K562 (cell line): ENCODE results near the gene CTBS. TPM values are rescaled to one million over a fixed set of nuclear protein-coding genes. Genes with fewer than 3 reads are reported as not detected.
A peak's percentile ranks its signal among the peaks of the same experiment; 100 is the strongest.

Source experiments
- CUX1 ChIP-seq: fragments of 200-800 bp; sonication (Bioruptor generic); IDR thresholded peaks from 2 replicates; pipeline ENCODE4 v1.6.1; 2016; ENCODE audit warnings: missing genetic modification characterization, missing compliant biosample characterization
- ELF1 ChIP-seq: fragments of 200-800 bp; sonication (Bioruptor generic); IDR thresholded peaks from 2 replicates; pipeline ENCODE4 v1.6.1; 2016; ENCODE audit warnings: missing genetic modification characterization, missing compliant biosample characterization
- HINFP ChIP-seq: fragments of 450-650 bp; conservative IDR thresholded peaks from 2 replicates; pipeline ENCODE4 v1.6.1; 2016; ENCODE audit warnings: missing genetic modification characterization, low read depth, mild to moderate bottlenecking, control low read depth, missing compliant biosample characterization
- NFIC ChIP-seq: fragments of 450-650 bp; IDR thresholded peaks from 2 replicates; pipeline ENCODE4 v1.6.1; 2017; ENCODE audit warnings: mild to moderate bottlenecking, inconsistent platforms
- REST ChIP-seq, 2 experiments: fragments of 450-650 bp; formaldehyde crosslinking in 1 of 2; IDR thresholded peaks; 2 replicates each; pipeline versions ENCODE4 v1.4.0 to v1.6.1; 2014 to 2020; ENCODE audit warnings: mild to moderate bottlenecking in 2 of 2, borderline replicate concordance in 1 of 2, low read depth in 1 of 2
- TAF1 ChIP-seq: IDR thresholded peaks from 2 replicates; pipeline ENCODE4 v1.6.1; 2011; ENCODE audit warnings: mild to moderate bottlenecking, low read length, moderate library complexity; ENCODE audit not compliant: insufficient read depth, control insufficient read depth, severe bottlenecking; ENCODE audit errors: extremely low read depth
- polyA plus RNA-seq, 8 experiments: library from polyadenylated mRNA; depleted of rRNA in 4 of 8; stranded (reverse) in 5 of 8; unstranded in 3 of 8; fragments of >200 nt; fragmentation: Nextera tagmentation in 2 of 8; fragmentation: Illumina TruSeq in 1 of 8; extraction: Ambion mirVana in 2 of 8; extraction: Trizol in 1 of 8; gene quantifications; 2 replicates each; pipeline versions ENCODE4 v1.2.1 to v1.2.3, GENCODE V29; 2011 to 2014; ENCODE audit warnings: inconsistent platforms in 1 of 8, missing spikeins in 1 of 8
- total RNA-seq, 7 experiments: library from RNA; depleted of rRNA in 6 of 7; stranded (reverse); fragments of >200 nt in 6 of 7; fragmentation: Illumina TruSeq in 2 of 7; extraction: Trizol in 2 of 7; gene quantifications; 2 replicates each; pipeline versions ENCODE4 v1.2.1 to v1.2.3, GENCODE V29; 2011 to 2021; ENCODE audit warnings: low replicate concordance in 1 of 7

CTBS gene
- total and polyA plus RNA-seq, 9 of the 15 experiments (the other 6 are each of a cell fraction or from before 2014, with no cell fraction given) = 3.0 to 19.8 (median 9.9) TPM

- peak; percentile 70; the same call in 1 of the 2 replicates for TF ChIP-seq REST (IDR thresholded peaks at IDR 0.05; ENCODE audit: borderline replicate concordance)
- 0 out of 2 replicates have a peak, but pooled peaks have one; percentile 62 for TF ChIP-seq REST (CRISPR knock-in tag; IDR thresholded peaks at IDR 0.05; ENCODE audit: low read depth)
- peak; percentile 67 for TF ChIP-seq NFIC
- TF ChIP-seq TAF1 = peak; percentile 83
- peak; percentile 47; the same call in 1 of the 2 replicates for TF ChIP-seq ELF1 (tag)
- TF ChIP-seq HINFP (tag) = no peak
- 0 out of 2 replicates have a peak, but pooled peaks have one; percentile 19 for TF ChIP-seq CUX1 (CRISPR knock-in tag)
Observed at GRCh38 chr1:84506002-84506728, 68.1 kb downstream of the CTBS start, which contains the start of the genes GNG5 and SPATA1 (continued).
